ENCODE results near the gene JCHAIN.

JCHAIN gene

DNA sequence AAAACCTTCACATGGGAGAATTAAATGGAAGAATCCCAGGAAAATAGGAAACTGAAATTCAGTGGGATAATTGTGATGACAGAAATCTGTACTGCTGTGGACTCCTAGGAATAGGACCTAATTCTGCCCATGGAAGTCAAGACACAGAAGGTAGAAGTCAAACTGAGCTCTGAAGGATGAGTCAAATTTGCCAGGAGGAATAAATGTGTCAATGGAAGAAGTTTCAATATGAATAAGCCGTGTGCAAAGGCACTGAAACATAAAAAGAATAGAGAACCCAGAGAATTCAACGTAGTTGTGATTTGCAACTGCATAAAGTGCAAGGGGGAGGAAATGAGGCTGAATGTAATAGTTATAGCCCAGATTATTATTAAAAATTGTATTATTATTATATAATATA, 26.1 kb downstream of the JCHAIN start:
- DNase-seq, result no peak

DNA sequence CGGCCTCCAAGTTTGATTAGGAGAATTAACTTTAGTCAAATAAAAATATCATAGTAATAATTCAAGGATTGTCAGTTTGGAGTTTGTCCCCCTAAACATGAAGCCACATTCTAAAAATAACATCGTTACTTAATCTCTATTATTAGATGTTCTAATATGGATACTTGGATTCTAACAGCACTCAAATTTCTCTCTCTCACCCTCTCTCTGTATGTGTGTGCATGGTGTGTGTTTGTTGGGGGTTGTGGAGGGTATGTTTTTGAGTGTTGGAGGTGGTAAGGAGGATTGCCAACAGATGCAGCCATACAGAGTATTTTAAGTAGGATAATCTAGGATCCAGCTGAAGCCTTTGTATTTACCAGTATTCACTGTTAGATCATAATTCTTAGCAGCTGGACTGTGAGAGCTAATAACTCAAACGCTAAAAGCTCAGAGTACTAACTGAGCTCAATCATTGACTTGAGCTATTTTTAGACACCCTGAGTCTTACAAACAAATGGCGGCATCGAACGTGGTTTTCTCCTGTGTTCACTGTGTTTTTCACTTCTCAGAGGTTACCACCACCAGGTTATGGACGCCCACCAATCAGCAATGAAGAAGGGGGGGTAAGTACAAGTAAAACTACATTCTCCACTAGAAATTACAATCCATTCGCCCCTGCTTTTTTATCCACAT, 28.9 kb downstream of the JCHAIN start:
- no peak for DNase-seq

DNA sequence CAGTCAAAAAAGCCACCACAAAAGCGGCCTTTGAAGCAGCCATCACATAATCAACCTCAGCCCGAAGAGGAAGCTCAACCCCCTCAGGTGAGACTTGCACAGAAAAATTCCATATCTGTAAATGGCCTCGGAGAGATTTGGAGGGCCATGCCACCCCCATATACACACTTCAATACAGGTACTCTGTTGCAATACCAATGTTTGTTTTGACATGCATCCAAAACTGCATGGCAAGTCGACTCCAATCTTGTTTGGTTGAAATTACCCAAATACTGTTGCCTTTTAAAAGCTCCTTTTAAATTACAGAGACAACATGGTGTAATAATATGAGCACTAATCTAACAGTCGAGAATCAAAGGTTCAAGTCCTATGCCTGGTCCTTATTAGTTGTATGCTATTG, 31.8 kb downstream of the JCHAIN start:
- DNase-seq, result no peak

DNA sequence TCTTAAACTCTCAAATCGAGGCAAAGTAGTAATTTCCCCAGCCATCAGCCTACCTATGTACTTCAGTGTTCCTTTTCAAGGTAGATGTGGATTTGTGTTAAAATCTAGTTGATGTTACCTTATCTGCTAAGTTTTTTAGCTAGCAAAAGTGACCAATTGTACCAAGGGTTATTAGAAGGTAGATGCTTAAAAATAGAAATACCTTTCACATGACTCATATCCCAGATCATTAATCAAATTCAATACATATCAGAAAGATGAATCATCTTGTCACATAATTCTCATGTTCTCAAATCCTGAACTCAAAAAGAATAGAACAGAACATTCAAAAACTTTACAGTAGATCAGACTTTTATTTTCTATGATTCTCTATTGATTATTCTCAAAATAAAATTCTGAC, 34.3 kb downstream of the JCHAIN start:
- DNase-seq, result no peak

DNA sequence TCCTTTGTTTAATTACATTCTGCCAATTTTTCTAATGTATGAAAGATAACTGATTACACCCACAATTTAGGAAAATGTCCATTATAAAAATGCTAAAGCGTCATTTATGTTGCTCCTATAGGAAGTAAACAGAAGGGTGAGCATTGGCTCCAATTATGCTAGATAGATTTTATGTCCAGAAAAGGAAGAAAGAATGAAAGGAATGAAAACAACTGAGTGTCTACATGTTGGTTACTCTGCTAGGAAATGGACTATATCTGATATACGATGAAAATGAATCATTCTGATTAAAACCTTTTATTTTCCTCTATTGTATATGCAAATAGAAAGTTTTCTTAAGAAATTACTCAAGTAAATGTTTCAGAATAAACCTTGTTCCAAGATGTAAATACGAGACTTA, 36.1 kb downstream of the JCHAIN start:
- DNase-seq, result no peak

DNA sequence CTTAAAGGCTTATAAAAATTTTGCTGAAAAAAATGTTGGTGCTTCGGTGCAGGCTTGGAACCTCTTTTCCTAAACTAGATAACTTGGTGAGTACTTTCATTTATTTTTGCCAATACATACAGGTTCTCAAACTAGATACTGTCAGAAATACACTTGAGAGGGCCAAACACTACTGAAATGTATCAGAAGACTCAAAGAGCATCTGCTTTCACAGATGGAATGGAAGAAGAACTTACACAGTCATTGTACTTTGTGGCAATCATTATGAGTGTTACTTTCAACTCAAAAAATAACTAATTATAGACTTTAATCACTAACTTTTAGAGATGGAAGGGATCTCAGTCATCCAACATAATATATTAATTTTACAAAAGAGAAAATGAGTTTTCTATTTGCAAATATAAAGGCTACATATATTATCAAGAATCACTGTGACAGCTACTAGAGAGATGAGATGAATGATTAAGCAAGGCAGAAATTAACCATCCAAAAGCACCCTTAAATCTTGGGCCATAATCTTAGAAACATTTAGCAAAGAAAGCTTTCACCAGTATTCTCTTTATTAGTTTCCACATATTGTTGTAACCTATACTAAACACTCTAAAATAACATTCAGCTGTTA, 36.7 kb downstream of the JCHAIN start:
- DNase-seq, result no peak

DNA sequence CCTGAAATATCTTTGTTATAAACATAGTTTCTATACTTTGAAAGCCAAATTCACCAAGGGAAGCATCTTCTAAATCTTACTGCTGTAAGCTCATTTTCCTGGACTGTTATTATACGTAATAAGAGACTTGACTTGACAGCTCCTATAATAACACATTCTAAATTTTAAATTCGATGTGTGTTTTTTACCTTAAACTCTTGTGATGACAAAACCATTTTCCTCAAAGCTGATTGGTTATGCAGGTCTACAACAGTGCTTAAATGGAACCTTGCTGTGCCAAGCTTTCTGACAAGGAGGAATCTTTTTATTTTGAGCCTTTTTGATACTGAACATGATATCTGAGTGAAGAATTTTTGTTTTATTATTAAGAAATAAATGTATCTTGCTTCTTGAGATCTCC, 37.9 kb downstream of the JCHAIN start, which contains the start of gene ENAM:
Gene ENAM, plus strand, starts transcription at position 301 of the 400 bp plus-strand sequence. CDS start 757 bp downstream, outside the sequence.
- no peak for DNase-seq

DNA sequence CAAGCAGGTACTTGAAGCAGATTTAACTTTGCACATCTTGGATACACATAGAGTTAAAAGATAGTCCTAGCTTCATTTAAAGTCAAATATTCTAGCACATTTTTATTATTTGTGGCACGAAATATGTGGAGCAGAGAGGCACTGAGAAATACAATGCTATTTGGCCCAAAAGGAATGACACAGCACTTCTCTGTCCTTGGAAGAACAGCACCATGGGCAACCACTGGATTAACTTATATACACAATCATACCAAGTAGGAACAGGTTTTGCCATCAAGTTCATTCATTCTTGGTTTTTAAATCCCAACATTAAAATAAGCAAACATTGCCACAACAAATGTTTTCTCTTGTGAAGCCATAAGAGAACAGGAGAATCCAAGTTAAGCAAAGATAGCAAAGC, 38.7 kb downstream of the JCHAIN start:
- DNase-seq, result no peak

DNA sequence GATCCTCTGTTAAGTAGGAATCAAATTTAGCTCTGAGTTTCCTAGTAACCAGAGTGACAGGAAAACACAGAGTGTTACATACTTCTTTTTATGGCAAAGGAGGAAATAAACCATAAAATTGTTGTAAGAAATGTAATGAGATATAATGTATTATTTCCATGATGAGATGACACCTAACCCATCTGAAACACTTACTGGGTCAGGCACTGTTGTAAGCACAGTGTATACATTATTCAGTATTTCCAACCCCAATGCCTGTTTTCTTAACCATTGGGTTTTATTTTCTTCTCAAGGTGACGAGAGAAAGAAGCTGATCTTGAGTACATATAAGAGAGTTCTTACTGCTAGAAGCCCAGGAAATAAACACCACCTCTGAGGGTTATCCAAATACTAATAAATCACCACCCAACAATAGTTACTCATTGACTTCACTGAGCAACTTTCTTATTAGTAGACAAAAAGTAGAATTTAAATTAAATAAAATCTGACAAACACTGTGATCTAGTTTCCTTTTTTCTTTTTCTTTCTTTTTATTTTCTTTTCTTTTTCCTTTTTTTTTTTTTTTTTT, 42.0 kb downstream of the JCHAIN start:
- no peak for DNase-seq

DNA sequence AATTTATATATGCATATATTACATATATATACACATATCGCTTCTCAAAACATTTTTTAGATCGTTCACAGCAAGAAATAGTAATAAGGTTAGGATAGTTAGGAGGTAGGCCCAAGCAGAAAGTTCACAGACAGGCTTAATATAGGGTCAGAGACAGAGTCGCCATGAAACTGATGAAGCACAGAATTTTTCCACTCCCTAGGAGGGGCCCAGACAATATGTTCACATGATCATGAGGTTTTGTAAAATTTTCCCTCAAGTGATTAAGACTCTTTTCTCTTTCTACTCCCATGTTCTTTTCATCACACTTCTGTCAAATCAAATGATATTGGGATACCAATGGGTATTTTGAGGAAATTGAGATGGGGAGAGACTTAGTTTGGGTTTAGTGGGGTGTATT, 43.0 kb downstream of the JCHAIN start:
- no peak for DNase-seq

DNA sequence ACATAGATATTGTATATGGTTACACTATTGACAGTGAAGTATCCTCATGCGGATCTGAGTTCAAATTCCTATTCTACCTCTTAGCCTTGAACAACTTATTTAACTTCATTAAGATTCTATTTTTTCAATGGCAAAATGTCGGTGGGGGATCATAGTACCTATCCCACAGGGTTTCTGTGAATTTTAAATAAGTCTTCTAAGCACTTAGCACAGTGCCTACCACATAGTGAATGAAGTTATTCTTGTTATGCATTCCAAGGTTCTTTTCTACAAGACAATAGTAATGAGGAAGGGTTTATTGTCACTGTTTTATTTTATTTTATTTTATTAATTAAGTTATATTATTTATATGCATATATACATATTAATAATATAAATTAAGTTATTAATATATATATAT, 46.5 kb downstream of the JCHAIN start:
- DNase-seq, result no peak

DNA sequence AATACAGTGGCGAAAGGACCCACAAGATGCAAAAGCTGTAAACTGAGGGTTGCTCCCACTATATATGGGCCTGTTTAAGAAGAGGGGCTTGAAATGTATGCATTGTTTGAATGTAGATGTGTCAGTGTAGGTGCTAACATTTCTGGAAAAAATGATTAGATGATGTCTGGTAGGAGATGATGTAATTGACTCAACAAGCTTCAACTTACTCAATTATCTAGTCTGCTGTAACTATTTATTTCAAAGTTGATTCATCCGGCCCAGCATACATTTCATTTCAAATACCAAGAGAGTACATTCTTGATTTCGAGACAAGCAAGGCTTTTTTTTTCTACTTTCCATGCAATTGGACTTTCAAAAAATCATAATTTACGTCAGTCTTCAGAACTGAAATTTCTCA, 47.0 kb downstream of the JCHAIN start:
- DNase-seq, result no peak

DNA sequence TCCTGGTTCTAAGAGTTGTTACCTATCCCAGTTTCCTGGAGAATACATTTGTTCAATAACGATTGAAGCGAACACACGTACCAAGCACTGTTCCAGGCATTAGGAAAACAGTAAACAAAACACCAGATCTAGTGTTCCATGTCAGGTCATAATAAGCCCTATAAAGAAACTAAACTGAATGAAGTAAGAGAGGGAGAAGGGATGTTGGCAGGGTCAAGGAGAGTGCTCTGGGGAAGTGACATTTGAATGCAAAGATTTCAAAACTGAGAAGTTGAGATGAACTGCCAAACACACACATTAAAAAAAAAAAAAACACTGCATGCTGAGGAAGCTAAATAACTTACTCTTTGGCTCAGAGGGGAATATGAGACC, 52.1 kb downstream of the JCHAIN start:
- DNase-seq, result no peak

DNA sequence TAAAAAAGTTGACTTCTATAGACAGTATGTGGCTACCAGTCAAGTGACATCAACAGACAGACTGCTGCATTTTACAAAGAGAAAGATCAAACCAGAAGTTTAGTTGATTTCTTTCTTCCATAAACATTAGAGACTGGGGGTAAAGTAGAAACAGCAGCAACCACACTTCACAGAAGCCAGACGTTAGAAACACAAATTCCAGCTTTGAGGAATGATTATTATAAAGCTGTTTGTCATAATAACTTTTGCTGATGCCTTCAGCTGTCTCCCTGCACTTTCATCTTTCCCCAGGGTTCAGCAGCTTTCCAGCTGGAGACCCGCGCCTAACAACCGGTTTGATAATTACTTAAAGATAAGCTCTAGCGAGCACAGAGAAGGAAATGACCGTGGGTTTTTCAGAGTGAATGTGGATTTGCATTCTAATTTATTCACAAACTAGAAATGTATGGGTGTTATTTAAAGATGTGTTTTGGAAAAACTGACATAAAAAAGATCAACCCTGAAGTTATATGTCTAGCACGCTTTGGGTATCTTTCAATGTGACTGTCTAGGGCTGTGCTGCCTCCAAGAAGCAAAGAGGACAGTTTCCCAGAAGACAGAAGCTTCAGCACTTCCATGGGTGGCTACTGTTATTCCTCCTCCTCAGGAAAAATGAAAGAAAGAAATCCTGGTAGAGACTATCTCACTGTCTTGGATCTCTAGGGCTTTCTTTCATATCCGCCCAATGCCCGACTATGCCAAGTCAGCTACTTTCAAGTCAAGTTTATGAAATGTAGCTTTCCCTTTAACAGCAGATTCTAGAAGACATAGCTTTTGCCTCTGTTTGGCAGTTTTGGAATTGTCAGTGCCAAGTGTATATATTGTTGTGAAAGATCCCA, 52.8 kb downstream of the JCHAIN start:
- no peak for DNase-seq

DNA sequence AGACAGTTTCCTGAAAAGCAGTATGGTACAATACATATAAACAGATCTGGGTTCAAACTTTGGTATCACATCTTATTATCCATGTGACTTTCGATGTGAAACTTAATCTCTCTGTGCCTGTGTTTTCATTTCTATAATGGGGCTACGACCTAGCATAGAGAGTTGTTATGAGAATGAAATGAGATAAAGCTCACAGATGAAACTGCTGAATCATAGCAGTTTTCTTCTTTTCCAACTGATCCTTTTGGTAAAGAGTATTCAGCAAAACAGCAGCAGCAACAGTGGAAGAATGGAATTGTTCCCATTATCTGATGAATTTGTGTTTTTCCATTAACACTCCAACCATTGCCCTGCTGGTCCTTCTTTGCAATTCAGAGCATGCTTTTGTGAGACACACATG, 58.0 kb downstream of the JCHAIN start:
- no peak for DNase-seq

DNA sequence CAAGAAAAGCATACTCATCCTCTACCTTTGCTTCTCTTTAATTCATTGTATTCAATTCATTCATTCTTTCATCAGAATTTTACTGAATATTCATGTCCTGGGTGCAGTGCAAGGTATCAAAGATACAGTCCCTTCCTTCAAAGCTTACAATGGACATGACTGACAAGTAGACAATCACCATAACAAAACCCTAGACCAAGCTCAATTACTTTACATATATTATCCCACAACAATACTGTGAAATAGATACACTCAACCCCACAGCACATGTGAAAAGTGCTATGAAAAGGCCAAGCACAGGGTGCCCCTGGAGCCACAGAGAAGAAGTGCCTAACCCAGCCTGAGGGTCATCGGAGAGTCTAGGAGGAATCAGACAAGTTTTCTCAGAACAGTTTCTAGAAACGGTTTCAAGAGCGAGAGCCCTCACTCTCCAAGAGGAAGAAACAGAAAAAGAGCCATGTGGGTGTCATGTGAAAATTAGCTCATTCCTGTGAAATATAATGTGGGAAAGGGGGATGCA, 58.9 kb downstream of the JCHAIN start:
- no peak for DNase-seq

DNA sequence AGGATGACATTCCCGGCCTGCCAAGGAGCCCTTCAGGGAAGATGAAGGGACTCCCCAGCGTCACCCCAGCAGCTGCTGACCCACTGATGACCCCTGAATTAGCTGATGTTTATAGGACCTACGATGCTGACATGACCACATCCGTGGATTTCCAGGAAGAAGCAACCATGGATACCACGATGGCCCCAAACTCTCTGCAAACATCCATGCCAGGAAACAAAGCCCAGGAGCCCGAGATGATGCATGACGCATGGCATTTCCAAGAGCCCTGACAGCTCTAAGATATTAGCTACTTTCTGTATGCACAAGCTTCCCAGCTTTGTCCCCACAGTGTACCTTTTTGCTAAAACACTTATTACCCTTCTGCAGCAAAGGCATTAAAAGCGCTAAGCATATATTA, 59.8 kb downstream of the JCHAIN start:
- no peak for DNase-seq
